Peyer's patch (tissue), 4 donors: ENCODE measurements around the gene ANO9.
"Not testable (repeated sequence)": the region's sequence is repeated elsewhere in the genome, so short reads cannot be mapped to it uniquely, and the experiment has no call there.

Source experiments
- POLR2A ChIP-seq, 2 donors: fragments of 450-650 bp; IDR thresholded peaks; one replicate each; pipeline ENCODE4 v1.5.1; 2017; ENCODE audit warnings: antibody characterized with exemption in 2 of 2, mild to moderate bottlenecking in 2 of 2, moderate library complexity in 2 of 2
- TF ChIP-seq, protein P1 (sequence below), 6 experiments: fragments of 450-650 bp in 4 of 6; fragments of 200-600 bp in 2 of 6; sonication (generic) in 1 of 6; IDR thresholded peaks; one replicate each; pipeline ENCODE4 v1.5.1; 2017 to 2019; ENCODE audit warnings: antibody characterized with exemption in 6 of 6, mild to moderate bottlenecking in 3 of 6, moderate library complexity in 1 of 6

DNA sequence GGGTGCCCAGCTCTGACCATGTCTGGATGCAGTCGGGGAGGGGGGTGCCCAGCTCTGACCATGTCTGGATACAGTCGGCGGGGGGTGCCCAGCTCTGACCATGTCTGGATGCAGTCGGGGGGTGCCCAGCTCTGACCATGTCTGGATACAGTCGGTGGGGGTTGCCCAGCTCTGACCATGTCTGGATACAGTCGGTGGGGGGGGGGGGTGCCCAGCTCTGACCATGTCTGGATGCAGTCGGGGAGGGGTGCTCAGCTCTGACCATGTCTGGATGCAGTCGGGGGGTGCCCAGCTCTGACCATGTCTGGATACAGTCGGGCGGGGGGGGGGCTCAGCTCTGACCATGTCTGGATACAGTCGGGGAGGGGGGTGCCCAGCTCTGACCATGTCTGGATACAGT, 30.3 kb downstream of the ANO9 start:
- TF ChIP-seq, protein P1, sequence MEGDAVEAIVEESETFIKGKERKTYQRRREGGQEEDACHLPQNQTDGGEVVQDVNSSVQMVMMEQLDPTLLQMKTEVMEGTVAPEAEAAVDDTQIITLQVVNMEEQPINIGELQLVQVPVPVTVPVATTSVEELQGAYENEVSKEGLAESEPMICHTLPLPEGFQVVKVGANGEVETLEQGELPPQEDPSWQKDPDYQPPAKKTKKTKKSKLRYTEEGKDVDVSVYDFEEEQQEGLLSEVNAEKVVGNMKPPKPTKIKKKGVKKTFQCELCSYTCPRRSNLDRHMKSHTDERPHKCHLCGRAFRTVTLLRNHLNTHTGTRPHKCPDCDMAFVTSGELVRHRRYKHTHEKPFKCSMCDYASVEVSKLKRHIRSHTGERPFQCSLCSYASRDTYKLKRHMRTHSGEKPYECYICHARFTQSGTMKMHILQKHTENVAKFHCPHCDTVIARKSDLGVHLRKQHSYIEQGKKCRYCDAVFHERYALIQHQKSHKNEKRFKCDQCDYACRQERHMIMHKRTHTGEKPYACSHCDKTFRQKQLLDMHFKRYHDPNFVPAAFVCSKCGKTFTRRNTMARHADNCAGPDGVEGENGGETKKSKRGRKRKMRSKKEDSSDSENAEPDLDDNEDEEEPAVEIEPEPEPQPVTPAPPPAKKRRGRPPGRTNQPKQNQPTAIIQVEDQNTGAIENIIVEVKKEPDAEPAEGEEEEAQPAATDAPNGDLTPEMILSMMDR (IDR thresholded peaks at IDR 0.05), result not testable (repeated sequence)
- not testable (repeated sequence) for TF ChIP-seq POLR2A (IDR thresholded peaks at IDR 0.05)
